Right lobe of liver (tissue), 4 donors: ENCODE results near the gene TRPM3.

Experiments
- CTCF ChIP-seq, 4 donors: fragments of 200-600 bp in 3 of 4; fragments of 450-650 bp in 1 of 4; IDR thresholded peaks; one replicate each; pipeline versions ENCODE4 v1.5.1 to v1.8.0; 2016 to 2022; ENCODE audit warnings: antibody characterized with exemption in 4 of 4, mild to moderate bottlenecking in 2 of 4
- POLR2A ChIP-seq: fragments of 450-650 bp; IDR thresholded peaks from one replicate; pipeline ENCODE4 v1.6.1; 2017; ENCODE audit warnings: antibody characterized with exemption, mild to moderate bottlenecking
- donor health status: DM: no; HTN: no; CAD: no.
- donor health status: DM: no; HTN: no; CAD: no.
- donor health status: DM: no; HTN: yes; CAD: no.

- no peak for TF ChIP-seq CTCF (IDR thresholded peaks at IDR 0.05)
- TF ChIP-seq POLR2A: no peak
These were observed 15.3 kb upstream of the TRPM3 start for GRCh38 chr9:71136696-71137095.
